HG03457 (cell line): ENCODE results near the gene HSDL1.

ENCODE experiments used
- ATAC-seq: cut with Tn5 transposase; IDR thresholded peaks from one replicate; pipeline ENCODE4 v1.9.1; 2021; ENCODE audit warnings: moderate number of reproducible peaks; ENCODE audit not compliant: unreplicated experiment

The HSDL1 gene

DNA sequence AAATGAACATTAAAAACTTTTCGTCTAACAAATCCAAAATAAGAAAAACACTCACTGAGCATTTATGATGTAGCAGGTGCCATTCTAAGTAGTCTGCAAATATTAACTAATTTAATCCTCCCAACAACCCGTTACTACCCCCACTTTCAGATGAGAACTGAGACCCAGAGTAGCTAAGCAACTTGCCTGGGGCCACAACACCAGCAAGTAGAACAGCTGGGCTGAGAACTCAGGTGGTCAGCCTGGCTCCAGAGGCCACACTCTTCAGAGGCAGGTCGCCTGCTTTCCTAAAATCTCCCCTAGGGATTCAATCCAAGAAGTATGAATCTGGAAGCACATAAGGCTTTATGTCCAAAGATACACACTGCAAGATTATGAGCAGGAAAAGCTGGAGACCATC is 34.5 kb downstream of the HSDL1 start:
- no peak for ATAC-seq

GRCh38 chr16:84109598-84110335 is 35.2 kb downstream of the HSDL1 start:
- ATAC-seq = no peak

- ATAC-seq = no peak
Measured at GRCh38 chr16:84107921-84108320, 37.1 kb downstream of the HSDL1 start.

DNA sequence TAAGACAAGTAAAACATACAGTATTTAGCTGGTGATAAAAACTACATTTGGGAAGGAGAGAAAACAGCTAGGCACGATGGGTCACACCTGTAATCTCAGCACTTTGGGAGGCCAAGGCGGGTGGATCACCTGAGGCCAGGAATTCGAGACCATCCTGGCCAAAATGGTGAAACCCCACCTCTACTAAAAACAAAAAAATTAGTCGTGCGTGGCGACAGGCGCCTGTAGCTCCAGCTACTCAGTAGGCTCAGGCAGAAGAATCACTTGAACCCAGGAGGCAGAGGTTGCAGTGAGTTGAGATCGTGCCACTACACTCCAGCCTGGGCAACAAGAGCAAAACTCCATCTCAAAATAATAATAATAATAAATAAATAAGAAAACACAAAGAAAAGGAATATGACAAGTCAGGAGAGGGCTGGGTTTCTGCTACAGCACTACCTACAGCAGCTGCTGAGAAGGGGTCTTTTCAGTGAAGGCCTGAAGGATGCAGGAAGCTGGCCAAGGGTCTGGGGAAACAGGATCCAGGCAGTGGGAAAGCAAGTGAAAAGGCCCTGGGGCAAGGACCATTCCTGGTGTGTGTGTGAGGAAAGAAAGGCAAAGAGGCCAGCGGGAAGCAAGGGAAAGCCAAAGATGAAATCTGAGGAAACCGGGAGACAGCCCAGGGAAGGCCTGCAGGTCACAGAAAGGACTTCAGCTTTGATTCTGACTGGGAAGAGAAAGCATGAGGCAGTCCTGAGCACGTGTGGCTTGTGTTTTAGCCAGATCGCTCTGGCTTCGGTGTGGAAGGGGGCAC is 38.8 kb downstream of the HSDL1 start:
- ATAC-seq = no peak

DNA sequence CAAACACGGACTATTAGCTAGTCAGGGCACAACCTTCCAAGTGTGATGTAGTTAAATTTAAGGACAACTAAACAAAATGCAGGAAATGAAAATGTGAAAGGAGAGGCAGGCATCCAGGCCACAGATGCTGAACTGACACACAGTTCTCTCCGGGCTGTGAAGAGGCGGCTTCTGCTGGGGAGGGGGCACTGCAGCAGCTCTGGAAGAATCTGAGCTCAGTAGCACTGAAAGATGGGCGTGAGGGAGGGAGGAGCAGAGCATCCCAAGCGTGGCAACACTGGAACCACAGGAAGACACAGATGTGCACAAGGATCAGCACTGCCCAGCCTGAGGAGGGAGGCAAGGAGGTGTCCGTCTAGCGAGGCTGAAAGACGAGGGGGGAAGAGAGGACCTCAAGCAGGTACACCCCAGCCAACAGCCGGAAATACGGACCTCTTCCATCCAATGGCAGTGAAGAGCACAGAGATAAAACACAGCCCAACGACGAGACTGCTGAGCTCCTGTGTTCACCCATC is 39.6 kb downstream of the HSDL1 start:
- no peak for ATAC-seq

GRCh38 chr16:84104231-84104630 is 40.7 kb downstream of the HSDL1 start:
- ATAC-seq = no peak

GRCh38 chr16:84103678-84104077 is 41.3 kb downstream of the HSDL1 start:
- no peak for ATAC-seq

DNA sequence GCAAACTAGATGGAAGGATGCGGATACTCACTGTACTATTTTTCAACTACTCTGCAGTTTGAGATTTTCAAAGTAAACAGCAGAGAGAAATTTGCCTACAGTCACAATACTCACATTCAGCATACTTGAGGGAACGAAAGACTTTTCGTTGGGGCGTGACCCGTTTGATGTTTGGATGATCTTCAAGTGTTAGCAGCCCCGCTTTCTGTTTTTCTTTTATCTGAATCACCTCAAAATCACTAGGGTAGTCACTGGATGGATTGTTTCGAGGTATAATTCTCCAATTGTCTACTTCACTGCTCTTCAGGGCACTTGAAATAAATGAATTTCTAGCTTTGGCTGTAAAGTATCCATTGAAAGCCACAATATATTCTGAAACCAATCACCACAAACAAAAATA is 46.0 kb downstream of the HSDL1 start:
- ATAC-seq = no peak

GRCh38 chr16:84096447-84097005 is 48.5 kb downstream of the HSDL1 start:
- no peak for ATAC-seq

DNA sequence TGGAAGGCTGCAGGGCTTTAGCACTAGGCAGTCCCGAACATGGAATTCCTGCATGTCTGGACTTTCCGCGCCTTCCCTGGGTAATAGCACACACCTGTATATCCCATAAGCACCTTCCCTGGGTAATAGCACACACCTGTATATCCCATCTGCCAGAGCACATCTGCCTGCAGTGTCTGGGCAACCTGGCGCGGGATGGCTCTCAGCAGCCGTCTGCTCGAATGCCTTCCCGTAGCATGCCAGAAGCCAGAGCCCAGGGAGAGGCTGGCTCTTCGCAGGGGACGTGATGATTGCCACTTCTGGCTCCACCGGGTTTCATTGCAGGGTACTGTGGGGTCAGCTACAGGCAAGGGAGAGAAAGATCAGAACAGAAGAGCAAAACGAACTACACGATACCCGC is 49.5 kb downstream of the HSDL1 start:
- no peak for ATAC-seq

DNA sequence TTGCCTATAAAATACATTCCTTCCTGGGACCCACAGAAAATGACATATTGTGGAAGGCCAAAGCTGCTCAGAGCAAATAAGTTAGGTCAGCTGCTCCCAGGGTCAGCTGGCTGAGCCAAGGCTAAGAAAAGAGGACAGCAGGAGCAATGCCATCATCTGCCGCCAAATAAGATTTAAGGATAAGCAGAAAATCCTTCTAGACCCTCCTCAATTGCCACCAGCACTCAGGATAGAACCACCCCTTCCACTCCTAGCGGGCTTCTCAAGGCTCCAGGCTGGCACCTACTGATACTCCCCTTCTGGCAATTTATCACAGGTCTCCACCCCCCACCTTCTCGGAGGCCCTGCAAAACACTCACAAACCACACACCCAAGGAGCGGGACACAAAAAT is 51.1 kb downstream of the HSDL1 start:
- ATAC-seq = no peak

GRCh38 chr16:84093120-84093878 is 51.7 kb downstream of the HSDL1 start:
- ATAC-seq = no peak

DNA sequence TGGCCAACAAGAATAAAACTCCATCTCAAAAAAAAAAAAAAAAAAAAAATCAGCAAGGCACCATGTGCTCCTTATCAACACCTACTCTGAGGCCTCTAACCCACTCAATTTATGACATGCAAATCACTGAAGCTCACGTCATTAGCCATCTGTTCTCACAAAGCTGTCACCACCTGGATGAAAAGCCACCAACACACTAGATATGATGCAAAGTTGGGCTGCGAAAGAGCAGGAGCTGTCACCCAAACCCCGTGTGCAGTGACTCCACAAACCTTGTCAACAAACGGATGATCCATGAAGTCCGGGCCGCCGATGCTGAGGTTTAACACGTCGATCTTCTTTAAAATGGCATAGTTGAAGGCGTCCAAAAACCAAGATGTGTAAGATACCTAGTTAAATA is 53.5 kb downstream of the HSDL1 start:
- no peak for ATAC-seq

DNA sequence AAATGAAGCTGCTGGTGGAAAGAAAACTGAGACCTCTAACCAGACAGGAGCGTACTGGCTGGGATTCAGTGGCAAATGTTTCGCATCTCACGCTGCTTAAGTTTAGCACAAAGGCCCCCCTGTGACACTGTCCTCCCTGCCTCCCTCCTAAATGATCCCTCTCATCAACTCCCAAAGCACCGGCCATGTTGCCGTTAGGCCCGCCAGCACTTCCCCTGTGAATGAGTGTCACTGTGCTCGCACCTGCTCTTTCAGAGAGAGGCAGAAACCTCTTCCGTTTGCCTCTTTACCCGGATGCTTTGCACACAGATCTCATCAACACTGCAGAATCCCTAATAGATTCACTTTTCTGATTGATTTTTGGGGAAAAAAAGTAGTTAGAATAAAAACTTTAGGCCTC is 54.8 kb downstream of the HSDL1 start:
- ATAC-seq = no peak

- peak; percentile 80 for ATAC-seq
Measured at GRCh38 chr16:84088695-84089395, 56.1 kb downstream of the HSDL1 start.

DNA sequence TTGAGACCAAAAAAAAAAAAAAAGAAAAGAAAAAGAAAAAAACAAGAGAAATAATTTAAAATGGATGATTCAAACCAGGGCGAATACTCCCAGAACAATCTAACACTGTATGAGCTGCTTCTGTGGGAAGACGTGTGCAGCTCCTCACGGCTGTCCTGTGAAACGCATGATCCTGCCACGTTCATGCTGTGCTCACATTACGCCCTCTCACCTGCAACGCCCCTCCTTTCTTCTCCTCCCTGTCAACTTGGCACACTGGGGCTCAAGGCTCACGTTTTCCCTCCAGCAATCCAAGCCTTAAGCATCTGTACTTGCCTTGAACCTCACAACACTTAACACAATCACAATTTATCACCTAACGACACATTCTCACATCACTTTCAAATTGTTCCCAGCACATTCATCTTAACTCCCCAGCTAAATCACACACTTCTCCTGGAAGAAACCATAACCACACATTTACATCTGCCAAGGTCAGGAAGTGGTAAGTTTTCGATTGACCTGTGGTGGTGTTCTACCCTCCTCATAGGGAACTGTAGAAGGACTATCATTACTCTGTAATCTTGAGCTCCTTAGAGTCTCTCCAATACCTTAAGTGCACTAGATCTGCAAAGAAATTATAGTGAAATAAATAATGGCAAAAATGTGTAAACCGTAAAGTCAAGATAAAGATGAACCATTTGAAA is 57.4 kb downstream of the HSDL1 start:
- no peak for ATAC-seq

- no peak for ATAC-seq
Measured at GRCh38 chr16:84087001-84087400, 58.0 kb downstream of the HSDL1 start.

GRCh38 chr16:84086341-84086740 is 58.6 kb downstream of the HSDL1 start:
- no peak for ATAC-seq

DNA sequence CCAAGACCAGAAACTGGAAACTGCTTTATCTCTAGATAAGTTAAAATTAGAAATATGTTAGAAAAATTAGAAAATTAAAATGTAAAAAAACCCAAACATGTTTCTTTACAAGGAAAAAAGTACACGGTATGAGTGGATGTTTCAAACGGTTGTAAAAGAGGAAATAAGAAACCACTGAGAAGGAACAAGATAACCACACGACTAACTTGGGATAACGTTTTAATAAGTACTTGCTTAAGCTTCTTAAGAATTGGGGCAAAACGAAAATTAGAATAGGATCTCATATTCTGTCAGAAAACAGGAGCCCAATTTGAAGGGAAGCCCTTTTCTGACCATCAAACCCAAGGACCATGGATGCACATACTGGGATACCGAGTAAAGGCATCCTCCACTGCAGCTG is 59.2 kb downstream of the HSDL1 start:
- no peak for ATAC-seq

DNA sequence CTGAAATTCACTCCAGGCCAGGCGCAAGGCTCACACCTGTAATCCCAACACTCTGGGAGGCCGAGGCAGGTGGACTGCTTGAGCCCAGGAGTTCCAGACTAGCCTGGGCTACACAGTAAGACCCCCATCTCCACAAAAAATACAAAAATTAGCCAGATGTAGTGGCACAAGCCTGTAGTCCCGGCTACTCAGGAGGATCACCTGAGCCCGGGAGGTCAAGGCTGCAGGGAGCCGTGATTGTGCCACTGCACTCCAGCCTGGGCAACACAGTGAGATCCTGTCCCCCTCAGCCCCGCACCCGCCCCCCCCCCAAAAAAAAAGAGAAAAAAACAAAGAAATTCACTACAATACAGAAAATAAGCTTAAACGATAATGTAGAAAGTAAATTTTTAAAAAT is 59.7 kb downstream of the HSDL1 start:
- no peak for ATAC-seq
